Activated naive CD8-positive, alpha-beta T cell treated with anti-CD3 and anti-CD28 coated beads for 36 hours (primary cell): ENCODE results near the gene ARHGAP18. TPM values are rescaled to one million over a fixed set of nuclear protein-coding genes. Genes with fewer than 3 reads are reported as not detected.

Source experiments
- total RNA-seq, 2 experiments: library from RNA; stranded (reverse); gene quantifications; one replicate each; pipeline ENCODE4 v1.2.3, GENCODE V29; 2021

ARHGAP18 gene
- total RNA-seq, 2 experiments from 2014 or later: 7.0 to 8.9 TPM

Other genes with a start within 250 kb of the ARHGAP18 start
- not detected for gene TMEM244, start 151.1 kb upstream of the ARHGAP18 start, total RNA-seq